HG02981 (cell line): Measurements from ENCODE around the gene PRKCH.

Source experiments
- ATAC-seq: cut with Tn5 transposase; IDR thresholded peaks from one replicate; pipeline ENCODE4 v1.9.1; 2021; ENCODE audit warnings: mild to moderate bottlenecking, moderate library complexity; ENCODE audit not compliant: unreplicated experiment

Gene PRKCH

DNA sequence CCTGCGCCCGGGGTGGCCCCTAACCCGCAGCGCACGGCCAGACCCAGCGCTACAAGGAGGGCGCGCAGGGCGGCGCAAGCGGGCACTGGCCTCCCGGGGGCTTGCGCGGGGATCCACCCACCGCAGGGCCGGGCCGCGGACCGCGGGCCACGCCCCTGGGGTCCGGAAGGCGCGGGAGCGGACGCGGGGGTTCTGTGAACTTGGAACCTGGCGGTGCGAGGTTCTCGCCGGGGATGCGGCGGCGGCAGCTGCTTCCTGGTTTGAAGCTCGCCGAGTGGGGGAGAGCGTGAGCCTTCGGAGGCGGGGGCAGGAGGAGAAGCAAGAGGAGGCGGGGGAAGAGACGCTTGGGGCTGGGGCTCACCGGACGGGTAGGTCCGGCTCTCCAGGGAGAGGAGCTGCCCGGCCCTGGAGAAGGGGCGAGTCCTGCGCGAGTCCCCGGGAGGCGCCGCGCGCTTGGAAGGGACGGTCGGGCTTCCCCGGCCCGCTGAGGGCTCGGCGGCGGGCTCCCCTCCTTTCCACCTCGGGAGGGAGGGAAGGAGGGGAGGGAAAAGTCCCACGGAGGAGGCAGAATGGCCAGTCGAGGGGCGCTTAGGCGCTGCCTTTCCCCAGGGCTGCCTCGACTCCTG is at the start of gene PRKCH:
TSS of gene PRKCH (plus strand) at position 195 of the 626 bp plus-strand sequence. CDS start 523 bp downstream, outside the sequence.
- no peak for ATAC-seq

DNA sequence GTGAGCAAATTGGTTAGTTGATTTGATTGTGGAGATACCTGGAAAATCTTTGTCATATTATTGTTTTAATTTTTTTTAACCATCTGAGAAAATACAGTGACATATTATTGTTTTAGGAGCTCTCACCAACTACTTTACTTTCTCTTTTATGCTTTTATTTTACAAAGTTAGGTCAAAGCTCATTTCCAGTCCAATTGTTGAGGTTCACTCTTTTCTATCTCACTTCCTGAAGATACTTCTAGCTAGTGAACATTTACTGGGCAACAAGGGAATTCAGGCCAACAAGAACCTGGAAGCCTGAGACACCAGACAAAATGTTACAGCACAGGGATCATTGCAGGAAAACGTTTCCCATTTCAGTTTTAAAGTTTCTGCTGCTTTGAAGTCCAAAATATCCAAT is 44.1 kb upstream of the PRKCH start:
- no peak for ATAC-seq

DNA sequence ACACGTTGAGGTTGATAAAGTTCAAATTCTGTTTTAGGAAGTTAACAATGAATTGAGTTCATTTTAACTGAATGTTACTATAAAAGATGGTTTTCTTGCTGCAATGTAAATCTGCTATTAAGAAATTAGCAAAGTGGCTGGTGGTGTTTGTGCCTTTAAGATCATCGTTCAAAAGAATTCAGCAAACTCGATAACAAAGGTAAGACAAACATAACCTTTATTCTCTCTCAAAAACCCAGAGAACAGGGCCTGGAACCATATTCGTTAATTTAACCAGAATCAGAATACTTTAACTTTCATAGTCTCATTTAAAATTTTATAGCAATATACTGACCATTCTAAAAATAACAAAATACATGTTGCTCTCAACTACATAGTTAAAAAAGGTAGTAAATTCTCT is 43.6 kb upstream of the PRKCH start:
- no peak for ATAC-seq

GRCh38 chr14:61279082-61279481 is 42.3 kb upstream of the PRKCH start:
- ATAC-seq, result no peak

DNA sequence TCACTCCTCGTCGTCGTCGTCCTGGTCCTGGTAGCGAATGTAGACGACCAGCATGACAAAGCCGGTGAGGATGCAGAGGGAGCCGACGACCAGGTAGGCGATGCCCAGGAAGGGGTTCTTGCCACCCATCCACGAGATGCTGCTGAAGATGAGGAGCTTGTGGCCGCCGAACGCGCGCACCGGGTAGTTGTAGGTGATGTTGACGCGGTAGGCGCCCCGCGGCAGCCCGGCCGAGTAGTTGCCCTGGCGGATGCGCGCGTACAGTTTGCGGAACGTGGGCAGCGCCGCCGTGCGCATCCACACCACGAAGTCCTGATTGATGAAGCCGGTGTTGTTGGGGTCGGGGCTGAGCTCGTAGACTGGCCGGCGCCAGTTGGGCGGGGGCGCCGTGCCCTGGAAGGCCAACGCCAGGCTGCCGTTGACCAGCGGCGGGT is 41.3 kb upstream of the PRKCH start:
- ATAC-seq, result no peak

DNA sequence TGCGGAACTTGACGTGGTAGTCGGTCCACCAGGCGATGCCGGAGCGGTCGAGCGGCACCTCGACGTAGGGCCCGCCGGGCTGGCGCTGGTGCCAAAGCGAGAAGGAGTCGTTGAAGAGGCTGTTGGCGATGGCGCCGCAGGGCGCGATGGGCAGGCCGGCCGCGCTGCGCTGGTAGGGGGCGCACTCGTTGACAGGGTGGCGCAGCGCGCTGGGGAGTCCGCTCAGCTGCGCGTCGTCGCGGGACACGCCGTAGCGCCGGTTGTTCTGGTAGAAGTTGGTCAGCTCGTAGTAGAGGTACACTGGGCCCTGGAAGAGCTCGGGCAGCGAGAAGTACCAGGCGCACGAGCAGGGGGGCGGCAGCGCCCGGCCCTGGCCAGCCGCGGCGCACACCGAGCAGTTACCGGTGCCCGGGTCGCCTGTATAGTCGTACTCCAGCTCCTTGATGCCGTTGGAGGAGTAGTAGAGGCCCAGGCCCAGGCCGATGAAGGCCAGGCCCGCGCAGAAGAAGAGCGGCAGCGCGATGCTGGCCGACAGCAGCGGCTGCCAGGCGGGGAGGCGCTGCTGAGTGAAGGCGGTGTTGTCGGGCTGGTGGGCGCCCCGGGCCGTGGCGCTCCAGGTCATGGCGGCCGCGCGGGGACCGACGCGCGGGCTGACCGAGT is 40.7 kb upstream of the PRKCH start:
- ATAC-seq, result no peak

- ATAC-seq, result no peak
Observed at GRCh38 chr14:61281186-61281947, 40.0 kb upstream of the PRKCH start, which contains the start of gene TMEM30B. TMEM30B (minus strand) TSS chr14:61281338; CDS start chr14:61281147, 191 bp downstream.

GRCh38 chr14:61281948-61282275 is 39.5 kb upstream of the PRKCH start:
- ATAC-seq, result no peak

GRCh38 chr14:61282746-61283145 is 38.6 kb upstream of the PRKCH start:
- ATAC-seq, result no peak

GRCh38 chr14:61284001-61284400 is 37.4 kb upstream of the PRKCH start:
- no peak for ATAC-seq

- ATAC-seq, result no peak
Observed at GRCh38 chr14:61285364-61285763, 36.0 kb upstream of the PRKCH start.

- ATAC-seq, result no peak
Observed at GRCh38 chr14:61287196-61287595, 34.2 kb upstream of the PRKCH start.

DNA sequence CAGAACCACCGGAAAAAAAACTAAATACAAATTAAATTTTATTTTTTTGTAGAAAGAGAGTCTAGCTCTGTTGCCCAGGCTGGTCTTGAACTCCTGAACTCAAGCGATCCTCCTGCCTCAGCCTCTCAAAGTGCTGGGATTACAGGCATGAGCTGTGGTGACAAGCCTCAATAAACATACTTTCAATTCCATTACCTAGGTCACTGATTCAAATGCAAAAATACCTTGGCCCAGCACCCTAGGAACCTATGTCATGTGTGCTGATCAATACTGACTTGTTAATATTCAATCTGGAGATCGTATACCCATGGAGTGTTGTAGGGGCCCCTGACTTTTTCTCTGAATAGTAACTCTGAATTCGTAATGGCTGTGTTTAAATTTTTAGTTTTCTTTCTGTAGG is 33.2 kb upstream of the PRKCH start:
- no peak for ATAC-seq

- no peak for ATAC-seq
Observed at GRCh38 chr14:61288720-61289119, 32.7 kb upstream of the PRKCH start.

DNA sequence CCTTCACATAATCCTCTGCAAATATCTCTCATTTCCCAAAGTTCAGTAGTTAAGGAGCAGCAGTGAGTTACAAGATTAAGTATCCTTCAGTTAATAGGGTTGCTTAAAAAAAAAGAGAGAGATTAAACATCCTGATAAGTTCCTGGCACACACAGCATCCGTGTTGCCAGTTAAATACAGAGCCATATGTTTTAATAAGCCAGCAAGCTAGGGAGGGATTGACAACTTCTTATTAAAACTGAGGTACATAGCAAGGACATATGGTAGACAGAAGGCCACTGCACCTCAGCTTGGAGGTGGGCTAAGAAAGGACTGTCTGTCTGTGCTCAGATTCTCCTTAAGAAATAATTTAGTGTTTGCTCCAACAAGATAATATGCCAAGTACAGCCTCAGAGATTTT is 30.7 kb upstream of the PRKCH start:
- ATAC-seq, result no peak

GRCh38 chr14:61296151-61296550 is 25.2 kb upstream of the PRKCH start:
- no peak for ATAC-seq

DNA sequence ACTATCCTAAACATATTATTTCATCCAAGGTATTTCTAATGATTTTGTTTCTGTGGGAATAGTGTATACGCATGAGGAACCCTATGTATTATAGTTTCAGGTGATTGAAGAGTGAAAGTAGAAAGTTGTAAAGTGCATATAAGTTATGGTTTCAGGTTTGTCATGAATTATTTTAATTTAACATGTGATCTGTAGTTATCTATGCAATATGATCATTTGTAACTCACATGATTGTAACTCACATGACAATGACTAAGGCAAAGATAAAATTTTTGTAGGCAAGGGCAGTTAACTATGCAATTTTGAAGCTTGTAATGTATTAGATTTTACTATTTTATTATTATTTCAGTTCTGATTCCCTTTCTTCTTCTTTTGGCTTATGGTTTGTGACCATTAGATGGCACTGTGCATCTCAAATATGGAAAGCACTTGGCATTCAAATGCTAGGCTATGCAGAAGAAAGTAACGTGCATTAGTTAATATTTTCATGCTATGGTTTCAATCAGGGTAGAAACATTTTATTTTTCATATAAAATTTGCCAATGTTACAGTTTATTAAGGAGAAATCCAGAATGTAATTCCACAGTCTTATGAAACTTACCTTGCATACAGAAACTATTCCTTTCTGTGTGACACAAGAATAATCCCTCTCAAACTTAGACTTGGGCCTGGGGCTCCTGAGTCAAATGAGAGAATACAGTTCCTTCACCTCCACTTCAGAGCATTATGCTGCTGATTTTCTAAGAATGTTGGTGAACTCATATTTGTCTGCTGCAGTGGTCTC is 24.5 kb upstream of the PRKCH start:
- no peak for ATAC-seq

DNA sequence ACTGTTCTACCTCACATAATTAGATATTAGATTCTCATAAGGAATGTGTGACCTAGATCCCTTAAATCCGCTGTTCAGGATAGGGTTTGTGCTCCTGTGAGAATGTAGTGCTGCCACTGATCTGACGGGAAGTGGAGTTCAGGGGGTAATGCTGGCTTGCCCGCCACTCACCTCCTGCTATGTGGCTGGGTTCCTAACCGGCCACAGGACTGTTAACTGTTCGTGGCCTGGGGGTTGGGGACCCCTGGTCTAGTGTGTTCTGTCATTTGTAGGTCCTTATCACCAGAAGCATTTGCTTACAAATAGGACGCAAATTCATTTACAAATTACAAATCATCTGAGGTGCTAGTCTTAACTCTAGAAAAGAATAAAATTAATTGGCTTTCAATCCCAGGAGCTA is 23.8 kb upstream of the PRKCH start:
- no peak for ATAC-seq

DNA sequence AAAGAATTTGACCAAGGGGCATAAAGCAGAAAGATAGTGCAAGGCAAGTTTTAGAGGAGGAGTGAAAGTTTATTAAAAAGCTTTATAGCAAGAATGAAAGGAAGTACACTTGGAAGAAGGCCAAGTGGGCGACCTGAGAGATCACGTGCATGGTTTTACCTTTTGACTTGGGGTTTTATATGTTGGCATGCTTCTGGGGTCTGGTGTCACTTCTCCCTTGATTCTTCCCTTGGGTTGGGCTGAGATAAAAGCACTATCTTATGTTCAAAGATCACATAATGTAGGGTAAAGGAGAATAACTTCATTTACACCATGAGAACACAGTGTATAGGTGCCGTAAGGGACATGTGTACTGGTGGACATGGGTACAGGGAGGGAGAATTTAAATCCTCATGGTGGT is 22.6 kb upstream of the PRKCH start:
- ATAC-seq, result no peak

GRCh38 chr14:61300209-61300608 is 21.2 kb upstream of the PRKCH start:
- ATAC-seq, result no peak

GRCh38 chr14:61300754-61301153 is 20.6 kb upstream of the PRKCH start:
- no peak for ATAC-seq
